MV-4-11 (cell line): ENCODE results near the gene SGCA.
A peak's percentile ranks its signal among the peaks of the same experiment; 100 is the strongest.

Experiments used
- DNase-seq: peaks from one replicate; lab custom pipeline; 2025; lab: John Stamatoyannopoulos, UW

The SGCA gene

GRCh38 chr17:50165867-50166517, at the start of gene SGCA:
SGCA (plus strand) TSS chr17:50166005; CDS start chr17:50166041, 36 bp downstream.
- DNase-seq = no peak

DNA sequence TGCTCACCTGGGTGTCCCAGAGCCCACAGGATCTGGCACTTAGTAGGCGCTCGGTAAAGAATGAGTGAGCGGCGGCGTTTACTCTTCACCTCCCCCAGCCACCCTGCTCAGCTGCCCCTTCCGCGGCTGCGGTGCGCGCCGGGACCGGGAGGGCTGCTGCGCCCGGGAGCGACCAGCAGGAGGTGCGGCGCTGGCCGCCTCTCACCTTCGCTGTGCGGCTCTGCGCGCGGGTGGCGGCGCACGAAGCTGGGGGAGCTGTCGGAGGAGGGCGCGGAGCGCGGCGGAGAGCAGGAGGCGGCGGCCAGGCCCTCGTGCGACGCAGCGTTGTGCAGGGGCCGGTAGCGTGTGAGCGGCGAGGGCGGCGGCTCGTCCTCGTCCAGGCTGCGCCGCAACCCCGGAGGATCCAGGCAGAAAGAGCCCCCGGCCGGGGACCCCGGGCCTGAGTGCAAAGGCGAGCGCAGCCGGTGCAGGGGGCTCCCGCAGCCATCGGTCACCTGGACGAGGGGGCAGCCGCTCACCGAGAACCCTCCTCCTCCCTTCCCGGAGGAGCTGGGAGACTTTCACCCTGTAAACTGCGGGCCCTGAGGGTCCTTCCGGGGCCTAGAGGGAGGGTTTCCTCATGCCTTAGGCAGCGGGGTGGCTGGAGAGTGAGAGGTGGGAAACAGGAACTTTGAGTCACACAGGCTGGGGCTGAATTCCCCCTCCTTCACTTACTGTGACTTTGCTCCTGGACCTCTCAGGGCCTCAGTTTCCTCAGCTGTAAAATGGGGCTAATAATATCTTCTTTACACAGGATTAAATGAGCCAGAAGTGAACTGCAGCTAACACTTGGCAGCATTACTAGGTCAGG, 48.4 kb upstream of the SGCA start:
- no peak for DNase-seq

- DNase-seq = no peak
Measured at GRCh38 chr17:50118076-50118827, 47.6 kb upstream of the SGCA start.

- no peak for DNase-seq
Measured at GRCh38 chr17:50118828-50119218, 47.0 kb upstream of the SGCA start.

GRCh38 chr17:50120475-50121253, 45.1 kb upstream of the SGCA start:
- DNase-seq = no peak

GRCh38 chr17:50122945-50123344, 42.9 kb upstream of the SGCA start:
- DNase-seq = no peak

- DNase-seq = no peak
Measured at GRCh38 chr17:50123649-50124349, 42.0 kb upstream of the SGCA start.

GRCh38 chr17:50125420-50125997, 40.3 kb upstream of the SGCA start:
- peak; percentile 34 for DNase-seq

DNA sequence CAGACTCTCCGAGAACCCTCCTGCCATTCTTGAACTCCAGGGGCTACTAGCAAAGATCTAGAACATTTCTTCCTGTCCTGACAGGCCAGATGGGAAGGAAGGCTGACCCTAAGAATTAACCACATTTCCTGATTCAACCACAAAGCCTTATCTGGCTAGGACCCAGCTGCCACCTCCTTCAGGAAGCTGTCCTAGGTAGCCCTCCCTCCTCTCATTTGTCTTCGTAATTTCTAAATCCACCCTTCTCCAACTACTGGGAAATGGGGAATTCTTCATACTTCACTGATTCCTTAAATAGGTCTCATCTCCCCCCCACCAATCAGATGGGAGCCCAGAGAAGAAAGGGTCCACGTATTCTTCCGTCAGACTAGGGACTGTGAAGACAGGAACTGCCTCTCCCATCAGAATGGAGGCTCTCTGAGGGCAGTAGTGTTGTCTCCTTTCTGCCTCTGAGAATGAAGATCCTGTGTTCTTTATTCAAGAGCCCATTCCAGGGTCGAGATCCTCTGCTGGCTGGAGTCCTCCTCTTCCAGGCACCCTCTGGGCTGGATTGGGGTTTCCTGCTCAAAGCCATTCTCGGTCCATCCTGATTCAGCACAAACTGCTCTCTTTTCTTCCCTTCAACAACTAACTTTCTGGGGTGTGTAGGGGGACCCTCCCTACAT, 38.0 kb upstream of the SGCA start:
- DNase-seq = peak; percentile 76

GRCh38 chr17:50128441-50129352, 37.1 kb upstream of the SGCA start:
- no peak for DNase-seq

DNA sequence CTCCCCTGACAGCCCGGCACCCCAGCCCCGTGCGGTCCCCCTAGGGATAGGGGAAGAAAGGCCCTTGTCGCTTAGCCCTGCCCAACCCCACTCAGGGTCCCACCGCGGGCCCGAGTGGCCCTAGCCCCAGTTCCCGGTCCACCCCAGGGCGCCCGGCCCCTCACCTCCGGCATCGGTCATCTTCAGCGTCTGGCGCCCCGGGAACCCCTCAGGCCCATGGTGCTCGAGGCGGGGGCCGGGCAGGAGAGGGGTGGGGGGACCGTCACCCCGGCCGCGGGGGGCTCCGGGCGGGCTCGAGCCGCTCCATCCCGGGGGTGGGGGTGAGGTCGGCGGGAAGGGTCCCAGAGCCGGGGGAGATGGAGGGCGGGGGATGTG, 36.5 kb upstream of the SGCA start:
- no peak for DNase-seq

GRCh38 chr17:50129728-50130558, 35.9 kb upstream of the SGCA start, which contains the start of gene SAMD14:
SAMD14 (minus strand) TSS chr17:50130160; CDS start chr17:50124959, 5,201 bp downstream.
- DNase-seq = peak; percentile 14

- DNase-seq = no peak
Measured at GRCh38 chr17:50130559-50131305, 35.1 kb upstream of the SGCA start.

DNA sequence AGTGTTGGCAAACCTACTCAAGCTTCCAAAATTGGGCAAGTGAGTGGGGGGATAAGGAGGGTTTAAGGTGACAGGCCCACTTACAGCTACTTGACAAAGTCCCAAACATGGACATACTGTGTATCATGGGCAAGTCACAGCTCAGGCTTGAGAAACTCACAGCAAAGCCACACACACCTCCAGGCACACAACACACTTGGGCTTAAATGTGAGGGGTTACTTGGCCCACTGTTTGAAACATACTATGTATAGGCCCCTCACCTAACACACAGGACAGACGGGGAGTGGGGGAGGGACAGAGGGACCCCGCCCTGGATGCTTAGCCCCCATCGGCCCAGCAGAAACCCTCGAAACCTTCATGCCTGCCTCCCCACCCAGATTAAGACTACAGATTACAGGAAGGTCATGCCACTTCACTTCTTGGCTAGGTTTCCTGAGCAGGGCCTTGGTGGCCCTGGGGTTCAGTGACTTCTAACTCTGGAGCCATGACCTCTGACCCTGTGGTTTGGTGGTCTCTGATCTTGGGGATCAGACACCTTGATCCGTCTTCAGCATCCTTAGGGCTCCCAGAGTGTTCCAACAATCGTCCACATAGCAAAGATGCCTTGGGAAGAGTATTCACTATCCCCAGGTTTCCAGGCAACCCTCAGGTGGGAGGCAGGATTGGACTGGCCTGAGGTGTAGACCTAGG, 33.6 kb upstream of the SGCA start:
- no peak for DNase-seq

- DNase-seq = no peak
Measured at GRCh38 chr17:50133028-50133768, 32.6 kb upstream of the SGCA start.

- no peak for DNase-seq
Measured at GRCh38 chr17:50133769-50134099, 32.1 kb upstream of the SGCA start.
